K562 (cell line): Measurements from ENCODE around the gene BAHD1.

Experiments
- CREB1 ChIP-seq, 2 experiments: sonication (generic) in 1 of 2; formaldehyde crosslinking in 1 of 2; IDR thresholded peaks; 2 replicates each; pipeline versions ENCODE4 v1.6.1 to v1.8.0; 2012 to 2022; ENCODE audit warnings: inconsistent platforms in 1 of 2, mild to moderate bottlenecking in 1 of 2, missing genetic modification reagents in 1 of 2, moderate library complexity in 1 of 2
- HNRNPL ChIP-seq: fragments of 200-400 bp; formaldehyde crosslinking; IDR thresholded peaks from 2 replicates; pipeline ENCODE4 v1.6.1; 2017; ENCODE audit warnings: low read depth, mild to moderate bottlenecking, low read length
- JUNB ChIP-seq: fragments of 450-650 bp; formaldehyde crosslinking; conservative IDR thresholded peaks from 2 replicates; pipeline ENCODE4 v1.4.0; 2020; ENCODE audit warnings: mild to moderate bottlenecking
- NFE2 ChIP-seq: IDR thresholded peaks from 2 replicates; pipeline ENCODE4 v1.6.1; 2014; ENCODE audit warnings: antibody characterized with exemption, low read depth
- POLR2A ChIP-seq: fragments of 450-650 bp; conservative IDR thresholded peaks from 2 replicates; pipeline ENCODE4 v1.6.1; 2016
- SPI1 ChIP-seq: IDR thresholded peaks from 2 replicates; pipeline ENCODE4 v1.6.1; 2011; ENCODE audit warnings: low read depth, low read length, control low read depth, borderline replicate concordance
- ZEB2 ChIP-seq: fragments of 450-650 bp; IDR thresholded peaks from 2 replicates; pipeline ENCODE4 v1.6.1; 2016
- ZNF584 ChIP-seq: fragments of 200-800 bp; sonication (Bioruptor generic); IDR thresholded peaks from 2 replicates; pipeline ENCODE4 v1.6.1; 2016; ENCODE audit warnings: low read depth, mild to moderate bottlenecking, missing genetic modification characterization, missing compliant biosample characterization
- TF ChIP-seq, protein P1 (sequence below): sonication (generic); formaldehyde crosslinking; IDR thresholded peaks from 2 replicates; pipeline ENCODE4 v1.5.0; 2020; ENCODE audit warnings: missing genetic modification reagents
- TF ChIP-seq, protein P2 (sequence below): sonication (generic); formaldehyde crosslinking; IDR thresholded peaks from 2 replicates; pipeline ENCODE4 v1.8.1; 2023; ENCODE audit warnings: mild to moderate bottlenecking, missing genetic modification reagents

DNA sequence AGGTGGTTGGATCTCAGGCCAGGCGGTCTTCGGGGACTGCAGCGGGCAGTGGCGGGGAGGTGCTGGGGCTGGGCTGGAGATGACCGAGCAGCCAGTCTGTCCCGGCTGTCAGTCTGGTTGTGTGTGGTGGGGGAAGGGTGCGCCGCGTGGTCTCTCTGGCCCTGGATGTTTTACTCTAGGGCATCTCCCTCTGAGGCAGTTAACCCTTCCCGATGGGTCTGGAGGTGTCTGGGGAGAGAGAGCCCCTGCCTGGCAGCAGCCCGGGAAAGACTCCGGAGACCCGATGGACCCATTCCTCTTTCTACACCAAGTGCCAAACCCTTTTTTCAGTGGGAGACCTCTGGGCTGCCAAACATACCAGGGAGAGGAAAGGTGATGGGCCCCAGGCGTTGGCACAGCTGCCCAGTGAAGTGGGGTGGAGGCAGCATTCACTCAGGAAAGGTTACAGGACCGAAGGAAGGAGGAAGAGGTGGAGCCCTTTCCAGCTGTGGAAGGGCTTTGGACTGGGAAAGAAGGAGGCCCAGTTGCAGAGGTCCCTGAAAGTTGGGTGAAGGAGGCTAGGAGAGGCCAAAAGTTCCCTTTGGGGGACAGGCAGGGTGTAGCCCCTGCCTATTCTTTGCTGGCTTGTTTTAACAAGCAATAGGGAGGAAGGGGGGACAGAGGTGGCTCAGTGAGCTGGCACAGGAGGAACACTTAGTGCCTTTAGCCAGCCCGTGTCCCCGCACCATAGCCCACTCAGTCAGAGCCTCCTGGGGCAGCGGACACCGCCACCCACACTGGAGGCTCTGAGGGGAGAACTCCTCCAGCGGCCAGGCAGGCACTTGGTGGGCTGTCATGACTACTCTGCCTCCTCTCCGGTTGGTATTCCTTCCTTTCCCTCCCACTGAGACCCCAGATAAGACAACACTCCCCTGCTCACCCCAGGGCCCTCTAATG is 2.7 kb upstream of the BAHD1 start:
- TF ChIP-seq, protein P1, sequence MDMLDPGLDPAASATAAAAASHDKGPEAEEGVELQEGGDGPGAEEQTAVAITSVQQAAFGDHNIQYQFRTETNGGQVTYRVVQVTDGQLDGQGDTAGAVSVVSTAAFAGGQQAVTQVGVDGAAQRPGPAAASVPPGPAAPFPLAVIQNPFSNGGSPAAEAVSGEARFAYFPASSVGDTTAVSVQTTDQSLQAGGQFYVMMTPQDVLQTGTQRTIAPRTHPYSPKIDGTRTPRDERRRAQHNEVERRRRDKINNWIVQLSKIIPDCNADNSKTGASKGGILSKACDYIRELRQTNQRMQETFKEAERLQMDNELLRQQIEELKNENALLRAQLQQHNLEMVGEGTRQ (CRISPR knock-in tag) = no peak
- TF ChIP-seq SPI1 (no peak), ZNF584 (no peak), POLR2A (no peak), NFE2 (no peak), HNRNPL (no peak), ZEB2 (no peak), CREB1 (IDR thresholded peaks at IDR 0.05) (no peak), CREB1 (CRISPR knock-in tag; IDR thresholded peaks at IDR 0.05) (no peak), JUNB (CRISPR knock-in tag) (no peak)
- TF ChIP-seq, protein P2, sequence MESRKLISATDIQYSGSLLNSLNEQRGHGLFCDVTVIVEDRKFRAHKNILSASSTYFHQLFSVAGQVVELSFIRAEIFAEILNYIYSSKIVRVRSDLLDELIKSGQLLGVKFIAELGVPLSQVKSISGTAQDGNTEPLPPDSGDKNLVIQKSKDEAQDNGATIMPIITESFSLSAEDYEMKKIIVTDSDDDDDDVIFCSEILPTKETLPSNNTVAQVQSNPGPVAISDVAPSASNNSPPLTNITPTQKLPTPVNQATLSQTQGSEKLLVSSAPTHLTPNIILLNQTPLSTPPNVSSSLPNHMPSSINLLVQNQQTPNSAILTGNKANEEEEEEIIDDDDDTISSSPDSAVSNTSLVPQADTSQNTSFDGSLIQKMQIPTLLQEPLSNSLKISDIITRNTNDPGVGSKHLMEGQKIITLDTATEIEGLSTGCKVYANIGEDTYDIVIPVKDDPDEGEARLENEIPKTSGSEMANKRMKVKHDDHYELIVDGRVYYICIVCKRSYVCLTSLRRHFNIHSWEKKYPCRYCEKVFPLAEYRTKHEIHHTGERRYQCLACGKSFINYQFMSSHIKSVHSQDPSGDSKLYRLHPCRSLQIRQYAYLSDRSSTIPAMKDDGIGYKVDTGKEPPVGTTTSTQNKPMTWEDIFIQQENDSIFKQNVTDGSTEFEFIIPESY (CRISPR knock-in tag) = peak; percentile 84
